Body of pancreas (tissue), 4 donors: ENCODE results near the gene KANSL1L.

Source experiments
- POLR2A ChIP-seq, 3 donors: fragments of 450-650 bp; IDR thresholded peaks; one replicate each; pipeline ENCODE4 v1.6.1; 2016; ENCODE audit warnings: antibody characterized with exemption in 3 of 3, mild to moderate bottlenecking in 2 of 3
- TF ChIP-seq, protein P1 (sequence below), 7 experiments: fragments of 450-650 bp in 4 of 7; fragments of 200-600 bp in 3 of 7; sonication (generic) in 3 of 7; IDR thresholded peaks; one replicate each; pipeline ENCODE4 v1.5.1; 2016 to 2019; ENCODE audit warnings: antibody characterized with exemption in 7 of 7

DNA sequence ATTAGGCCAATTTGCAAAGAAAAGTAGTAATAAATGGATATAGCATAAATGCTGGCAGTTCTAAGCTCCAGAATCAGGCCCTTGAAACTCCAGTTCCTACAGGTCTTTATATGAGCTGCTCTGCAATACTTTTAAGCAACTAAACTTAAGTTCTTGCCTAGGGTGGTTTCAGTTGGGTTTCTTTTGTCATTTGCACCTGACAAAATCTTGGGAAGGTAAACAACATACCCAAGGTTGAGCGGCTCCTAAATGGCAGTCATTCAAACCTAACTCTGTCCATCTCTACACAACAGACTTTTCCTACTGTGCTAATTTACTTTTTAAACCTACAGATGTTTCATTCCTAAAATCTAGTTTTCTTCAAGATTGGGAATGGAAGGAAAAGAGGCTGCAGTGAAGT, 9.3 kb upstream of the KANSL1L start:
- TF ChIP-seq, protein P1, sequence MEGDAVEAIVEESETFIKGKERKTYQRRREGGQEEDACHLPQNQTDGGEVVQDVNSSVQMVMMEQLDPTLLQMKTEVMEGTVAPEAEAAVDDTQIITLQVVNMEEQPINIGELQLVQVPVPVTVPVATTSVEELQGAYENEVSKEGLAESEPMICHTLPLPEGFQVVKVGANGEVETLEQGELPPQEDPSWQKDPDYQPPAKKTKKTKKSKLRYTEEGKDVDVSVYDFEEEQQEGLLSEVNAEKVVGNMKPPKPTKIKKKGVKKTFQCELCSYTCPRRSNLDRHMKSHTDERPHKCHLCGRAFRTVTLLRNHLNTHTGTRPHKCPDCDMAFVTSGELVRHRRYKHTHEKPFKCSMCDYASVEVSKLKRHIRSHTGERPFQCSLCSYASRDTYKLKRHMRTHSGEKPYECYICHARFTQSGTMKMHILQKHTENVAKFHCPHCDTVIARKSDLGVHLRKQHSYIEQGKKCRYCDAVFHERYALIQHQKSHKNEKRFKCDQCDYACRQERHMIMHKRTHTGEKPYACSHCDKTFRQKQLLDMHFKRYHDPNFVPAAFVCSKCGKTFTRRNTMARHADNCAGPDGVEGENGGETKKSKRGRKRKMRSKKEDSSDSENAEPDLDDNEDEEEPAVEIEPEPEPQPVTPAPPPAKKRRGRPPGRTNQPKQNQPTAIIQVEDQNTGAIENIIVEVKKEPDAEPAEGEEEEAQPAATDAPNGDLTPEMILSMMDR (IDR thresholded peaks at IDR 0.05), result no peak
- no peak for TF ChIP-seq POLR2A (IDR thresholded peaks at IDR 0.05)
